Middle frontal gyrus (tissue), 1 donor: ENCODE results near the gene PDHA1.
A peak's percentile ranks its signal among the peaks of the same experiment; 100 is the strongest.

Source experiments
- DNase-seq: peaks from one replicate; pipeline ENCODE4 v3.0.0-alpha.2; 2015; ENCODE audit warnings: low spot score; ENCODE audit errors: extremely low spot score

Gene PDHA1

GRCh38 chrX:19343535-19344408 is at the start of gene PDHA1:
Gene PDHA1, plus strand, starts transcription at chrX:19343927. Its CDS starts 111 bp downstream, at chrX:19344038.
- DNase-seq, result peak; percentile 81

- DNase-seq, result no peak
These were observed 40.4 kb upstream of the PDHA1 start for GRCh38 chrX:19303256-19303880.

GRCh38 chrX:19326567-19326966 is 17.2 kb upstream of the PDHA1 start:
- no peak for DNase-seq

GRCh38 chrX:19331831-19332230 is 11.9 kb upstream of the PDHA1 start:
- no peak for DNase-seq

- DNase-seq, result no peak
These were observed 10.7 kb upstream of the PDHA1 start for GRCh38 chrX:19332983-19333382.

- DNase-seq, result no peak
These were observed 8.6 kb upstream of the PDHA1 start for GRCh38 chrX:19334945-19335626.

GRCh38 chrX:19342331-19342906 is 1.3 kb upstream of the PDHA1 start:
- DNase-seq, result no peak

- no peak for DNase-seq
These were observed 617 bp upstream of the PDHA1 start for GRCh38 chrX:19343085-19343534.

- no peak for DNase-seq
These were observed 934 bp downstream of the PDHA1 start for GRCh38 chrX:19344661-19345060.

GRCh38 chrX:19347916-19348315 is 4.2 kb downstream of the PDHA1 start:
- DNase-seq, result no peak

GRCh38 chrX:19349264-19349663 is 5.5 kb downstream of the PDHA1 start:
- DNase-seq, result no peak

GRCh38 chrX:19350941-19351384 is 7.2 kb downstream of the PDHA1 start:
- no peak for DNase-seq

- DNase-seq, result no peak
These were observed 10.9 kb downstream of the PDHA1 start for GRCh38 chrX:19354625-19355024.

GRCh38 chrX:19358521-19358920 is 14.8 kb downstream of the PDHA1 start:
- no peak for DNase-seq

GRCh38 chrX:19360903-19361302 is 17.2 kb downstream of the PDHA1 start:
- no peak for DNase-seq

GRCh38 chrX:19361701-19362100 is 18.0 kb downstream of the PDHA1 start:
- DNase-seq, result no peak

GRCh38 chrX:19368576-19368975 is 24.8 kb downstream of the PDHA1 start:
- no peak for DNase-seq

GRCh38 chrX:19370061-19370460 is 26.3 kb downstream of the PDHA1 start:
- no peak for DNase-seq

- DNase-seq, result no peak
These were observed 28.4 kb downstream of the PDHA1 start for GRCh38 chrX:19372170-19372546.

- DNase-seq, result no peak
These were observed 29.0 kb downstream of the PDHA1 start for GRCh38 chrX:19372547-19373331.

GRCh38 chrX:19373351-19373891 is 29.7 kb downstream of the PDHA1 start:
- no peak for DNase-seq
